SK-N-SH (cell line): Measurements from ENCODE around the gene ZSWIM5. TPM values are rescaled to one million over a fixed set of nuclear protein-coding genes. Genes with fewer than 3 reads are reported as not detected.

ENCODE experiments used
- CTCF ChIA-PET: fragments of 300-600, 350-600 bp; formaldehyde crosslinking; extraction: SDS; loops from one replicate; lab custom pipeline; 2021; lab: Yijun Ruan, JAX
- POLR2A ChIA-PET: fragments of 350-600 bp; sonication (Branson Sonifier 250); formaldehyde crosslinking; extraction: SDS; loops from one replicate; lab custom pipeline; 2020; ENCODE audit warnings: antibody characterized with exemption, inconsistent platforms; lab: Yijun Ruan, JAX
- DNase-seq: peaks from one replicate; pipeline ENCODE4 v3.0.0; 2012
- H2AFZ ChIP-seq: fragments of 200-600 bp; sonication (generic); 2 replicates; pipeline ENCODE4 v1.8.1; 2016; ENCODE audit warnings: antibody characterized with exemption, mild to moderate bottlenecking, low read depth
- H3F3A ChIP-seq: fragments of 200-600 bp; sonication (generic); replicated peaks from 2 replicates; pipeline ENCODE3; 2016; ENCODE audit warnings: antibody characterized with exemption, mild to moderate bottlenecking; ENCODE audit not compliant: insufficient read depth
- H3K27ac ChIP-seq, 2 experiments: fragments of 200-500 bp in 1 of 2; fragments of 200-600 bp in 1 of 2; sonication (Bioruptor generic) in 1 of 2; sonication (generic), shearing (Covaris generic) in 1 of 2; 2 replicates each; pipeline versions ENCODE4 v1.5.1 to v1.6.1; 2014 to 2016; ENCODE audit warnings: low read depth in 2 of 2, inconsistent platforms in 1 of 2, low read length in 1 of 2, mild to moderate bottlenecking in 1 of 2, mixed read lengths in 1 of 2
- H3K27me3 ChIP-seq: fragments of 200-600 bp; sonication (generic), shearing (Covaris generic); 2 replicates; pipeline ENCODE4 v1.6.1; 2016; ENCODE audit warnings: mixed run types; ENCODE audit not compliant: insufficient read depth
- H3K36me3 ChIP-seq, 2 experiments: fragments of 200-500 bp in 1 of 2; fragments of 200-600 bp in 1 of 2; sonication (Bioruptor generic) in 1 of 2; sonication (generic) in 1 of 2; replicated peaks in 1 of 2; 2 replicates each; pipeline versions ENCODE3 to v1.5.1; 2014 to 2016; ENCODE audit warnings: low read length in 1 of 2, mild to moderate bottlenecking in 1 of 2; ENCODE audit not compliant: insufficient read depth in 2 of 2, control insufficient read depth in 1 of 2
- H3K4me1 ChIP-seq, 2 experiments: fragments of 200-500 bp in 1 of 2; fragments of 200-600 bp in 1 of 2; sonication (Bioruptor generic) in 1 of 2; sonication (generic), shearing (Covaris generic) in 1 of 2; 2 replicates each; pipeline versions ENCODE4 v1.5.1 to v1.6.1; 2014 to 2016; ENCODE audit warnings: low read depth in 1 of 2, low read length in 1 of 2, mixed run types in 1 of 2; ENCODE audit not compliant: insufficient read depth in 2 of 2, control insufficient read depth in 1 of 2
- H3K4me2 ChIP-seq: fragments of 200-600 bp; sonication (generic), shearing (Covaris generic); 2 replicates; pipeline ENCODE4 v1.6.1; 2017; ENCODE audit warnings: mixed run types
- H3K4me3 ChIP-seq, 2 experiments: fragments of 200-500 bp in 1 of 2; fragments of 200-600 bp in 1 of 2; sonication (Bioruptor generic) in 1 of 2; sonication (generic), shearing (Covaris generic) in 1 of 2; 2 replicates each; pipeline versions ENCODE4 v1.5.1 to v1.8.1; 2014 to 2016; ENCODE audit warnings: low read depth in 2 of 2, inconsistent platforms in 1 of 2, low read length in 1 of 2, mild to moderate bottlenecking in 1 of 2, mixed read lengths in 1 of 2, moderate library complexity in 1 of 2
- H3K79me2 ChIP-seq: fragments of 200-600 bp; sonication (generic); 2 replicates; pipeline ENCODE4 v1.8.1; 2017; ENCODE audit warnings: mild to moderate bottlenecking; ENCODE audit not compliant: insufficient read depth
- H3K9ac ChIP-seq: fragments of 200-600 bp; sonication (generic); 2 replicates; pipeline ENCODE4 v1.6.1; 2017; ENCODE audit warnings: mixed run types
- H3K9me2 ChIP-seq: fragments of 200-600 bp; sonication (generic); 2 replicates; pipeline ENCODE4 v1.6.1; 2017; ENCODE audit warnings: mixed run types
- H3K9me3 ChIP-seq: fragments of 200-600 bp; sonication (generic); 2 replicates; pipeline ENCODE4 v1.6.1; 2017; ENCODE audit warnings: mixed run types, mild to moderate bottlenecking, moderate library complexity
- H4K20me1 ChIP-seq: fragments of 200-600 bp; sonication (generic); 2 replicates; pipeline ENCODE4 v1.6.1; 2017; ENCODE audit warnings: mild to moderate bottlenecking, mixed run types; ENCODE audit not compliant: insufficient read depth
- ELF1 ChIP-seq: IDR thresholded peaks from 2 replicates; pipeline ENCODE4 v1.4.0; 2012
- EZH2phosphoT487 ChIP-seq: fragments of 200-600 bp; sonication (generic); IDR thresholded peaks from 2 replicates; pipeline ENCODE4 v1.6.1; 2017; ENCODE audit warnings: low read depth, mixed run types, mild to moderate bottlenecking, antibody characterized with exemption, moderate library complexity, borderline replicate concordance
- FOSL2 ChIP-seq: IDR thresholded peaks from 2 replicates; pipeline ENCODE4 v1.4.0; 2012; ENCODE audit warnings: low read depth, mild to moderate bottlenecking, moderate library complexity, borderline replicate concordance
- FOXM1 ChIP-seq: IDR thresholded peaks from 2 replicates; pipeline ENCODE4 v1.4.0; 2012; ENCODE audit warnings: low read depth, mild to moderate bottlenecking
- GATA2 ChIP-seq: sonication (generic); formaldehyde crosslinking; IDR thresholded peaks from 2 replicates; pipeline ENCODE4 v1.5.0; 2020; ENCODE audit warnings: mild to moderate bottlenecking, missing genetic modification reagents
- JUND ChIP-seq: IDR thresholded peaks from 2 replicates; pipeline ENCODE4 v1.4.0; 2012
- MAX ChIP-seq: IDR thresholded peaks from 2 replicates; pipeline ENCODE4 v1.4.0; 2012; ENCODE audit warnings: low read depth
- MXI1 ChIP-seq: IDR thresholded peaks from 2 replicates; pipeline ENCODE4 v1.6.1; 2012; ENCODE audit warnings: mild to moderate bottlenecking, low read depth, low read length, improper control_type of control experiment
- NFIC ChIP-seq: IDR thresholded peaks from 2 replicates; pipeline ENCODE4 v1.4.0; 2012; ENCODE audit warnings: borderline replicate concordance
- NRF1 ChIP-seq: IDR thresholded peaks from 2 replicates; pipeline ENCODE4 v1.6.1; 2012; ENCODE audit warnings: low read depth, mild to moderate bottlenecking, low read length
- RAD21 ChIP-seq: IDR thresholded peaks from 2 replicates; pipeline ENCODE4 v1.6.1; 2012; ENCODE audit warnings: mild to moderate bottlenecking, low read length
- REST ChIP-seq: IDR thresholded peaks from 2 replicates; pipeline ENCODE4 v1.6.1; 2012; ENCODE audit warnings: mild to moderate bottlenecking, low read depth, low read length, moderate library complexity
- RFX5 ChIP-seq: IDR thresholded peaks from 2 replicates; pipeline ENCODE4 v1.6.1; 2012; ENCODE audit warnings: mild to moderate bottlenecking, improper control_type of control experiment, low read length
- RXRA ChIP-seq: IDR thresholded peaks from 2 replicates; pipeline ENCODE4 v1.4.0; 2012; ENCODE audit warnings: low read depth, mild to moderate bottlenecking, borderline replicate concordance
- SIN3A ChIP-seq: IDR thresholded peaks from 2 replicates; pipeline ENCODE4 v1.6.1; 2012; ENCODE audit warnings: low read depth, mild to moderate bottlenecking, low read length, moderate library complexity, borderline replicate concordance
- SMC3 ChIP-seq: IDR thresholded peaks from 2 replicates; pipeline ENCODE4 v1.6.1; 2012; ENCODE audit warnings: low read depth, low read length, improper control_type of control experiment
- TAF1 ChIP-seq: IDR thresholded peaks from 2 replicates; pipeline ENCODE4 v1.6.1; 2012; ENCODE audit warnings: low read depth, mild to moderate bottlenecking, low read length, moderate library complexity, borderline replicate concordance
- TCF12 ChIP-seq: IDR thresholded peaks from 2 replicates; pipeline ENCODE4 v1.4.0; 2012
- TEAD4 ChIP-seq: IDR thresholded peaks from 2 replicates; pipeline ENCODE4 v1.4.0; 2012; ENCODE audit warnings: mild to moderate bottlenecking, borderline replicate concordance; ENCODE audit not compliant: insufficient read depth
- USF2 ChIP-seq: fragments of 150-350 bp; IDR thresholded peaks from 2 replicates; pipeline ENCODE4 v1.6.1; 2017; ENCODE audit warnings: antibody characterized with exemption, low read length, low read depth, borderline replicate concordance
- ZBTB33 ChIP-seq: IDR thresholded peaks from 2 replicates; pipeline ENCODE4 v1.4.0; 2012; ENCODE audit warnings: low read depth, borderline replicate concordance
- WGBS: methylation state at CpG from one replicate; pipeline ENCODE4 v1.1.6; 2017; ENCODE audit warnings: low lambda C conversion rate; 5-methylcytosine and 5-hydroxymethylcytosine counted together
- polyA plus RNA-seq, 3 experiments: library from polyadenylated mRNA; depleted of rRNA; stranded (reverse); fragments of >200 nt; gene quantifications; 2 replicates each; pipeline ENCODE4 v1.2.3, GENCODE V29; 2012

ZSWIM5 gene
- polyA plus RNA-seq, 1 of the 3 experiments (the other 2 are of a cell fraction) = 0.07 TPM

GRCh38 chr1:45097944-45098343 is 108.5 kb downstream of the ZSWIM5 start:
- no peak for TF ChIP-seq ELF1
- no peak for TF ChIP-seq FOSL2
- TF ChIP-seq NRF1 = no peak
- no peak for TF ChIP-seq MXI1
- no peak for TF ChIP-seq TCF12
- TF ChIP-seq NFIC = no peak
- no peak for TF ChIP-seq RAD21
- no peak for TF ChIP-seq RFX5
- no peak for TF ChIP-seq MAX
- TF ChIP-seq ZBTB33 = no peak
- TF ChIP-seq GATA2 (CRISPR knock-in tag) = no peak
- TF ChIP-seq, all 33 proteins: peak for 0
- H3K79me2 ChIP-seq = no peaks in the 10 kb centered on the region
- POLR2A ChIA-PET = no interaction called here
- CTCF ChIA-PET = no interaction called here
- H3K4me3 ChIP-seq = no peak overlapping the region
- H2AFZ ChIP-seq = no peak overlapping the region
- no peaks in the 10 kb centered on the region for H3F3A ChIP-seq
- H3K27me3 ChIP-seq = no peaks in the 10 kb centered on the region
- H3K9me3 ChIP-seq = no peaks in the 10 kb centered on the region
- no peaks in the 10 kb centered on the region for H4K20me1 ChIP-seq
- H3K9ac ChIP-seq = no peak overlapping the region
- H3K36me3 ChIP-seq = no peaks in the 10 kb centered on the region
- H3K4me1 ChIP-seq = no peaks in the 10 kb centered on the region
- H3K9me2 ChIP-seq = no peaks in the 10 kb centered on the region
- 85% methylated on average over 1 of the region's 1 CpG for WGBS
- DNase-seq = no peak
- no peak overlapping the region for H3K4me2 ChIP-seq
- no peak overlapping the region for H3K27ac ChIP-seq

DNA sequence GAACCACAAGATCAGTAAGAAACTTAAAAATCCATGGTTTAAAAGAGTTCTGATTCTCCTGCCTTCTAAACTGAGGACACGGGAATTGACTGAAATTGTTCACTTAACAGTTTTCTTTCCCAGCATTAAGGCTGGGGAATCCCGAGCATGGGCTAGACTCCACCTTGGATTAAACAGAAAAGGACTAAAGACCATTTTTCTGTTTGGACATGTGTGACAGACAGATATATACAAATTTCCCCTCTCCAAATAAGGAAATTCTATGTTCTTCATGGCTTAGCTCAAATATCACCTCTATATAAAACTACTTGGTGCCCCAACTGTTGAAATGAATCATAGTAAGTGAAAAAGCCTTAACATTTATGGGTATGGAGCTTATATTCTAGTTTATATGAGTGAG is 109.3 kb downstream of the ZSWIM5 start:
- CTCF ChIA-PET = interaction anchor here (0.6 kb wide), 1 partner anchor 45 kb away, joined by 3 read pairs; no protein-coding TSS in a partner anchor
- no peak overlapping the region for H3K4me3 ChIP-seq
- TF ChIP-seq TEAD4 (no peak), TAF1 (no peak), JUND (no peak), FOSL2 (no peak), REST (no peak), MXI1 (no peak), MAX (no peak), TCF12 (no peak), RXRA (no peak), NRF1 (no peak), ELF1 (no peak), SIN3A (no peak), FOXM1 (no peak), SMC3 (no peak), USF2 (no peak), RAD21 (no peak), EZH2phosphoT487 (no peak)

More for the DNA sequence above, 109.3 kb downstream of the ZSWIM5 start:
- H4K20me1 ChIP-seq = no peaks in the 10 kb centered on the region
- no peaks in the 10 kb centered on the region for H3K9me2 ChIP-seq
- no peaks in the 10 kb centered on the region for H3K36me3 ChIP-seq
- H3K79me2 ChIP-seq = no peaks in the 10 kb centered on the region
- no peaks in the 10 kb centered on the region for H3K4me1 ChIP-seq
- H2AFZ ChIP-seq = no peak overlapping the region
- no peak overlapping the region for H3K4me2 ChIP-seq
- H3F3A ChIP-seq = no peaks in the 10 kb centered on the region
- no peaks in the 10 kb centered on the region for H3K9me3 ChIP-seq
- DNase-seq = no peak
- POLR2A ChIA-PET = no interaction called here
- 59% methylated on average over 2 of the region's 2 CpGs for whole genome bisulfite sequencing
- H3K9ac ChIP-seq = no peak overlapping the region
- H3K27ac ChIP-seq = no peak overlapping the region
- H3K27me3 ChIP-seq = no peaks in the 10 kb centered on the region
